Stimulated activated CD4-positive, alpha-beta T cell treated with anti-CD3 and anti-CD28 coated beads, Interleukin-4, amount 100 ng/mL, for 4 hours (primary cell): ENCODE measurements around the gene KHNYN.
A peak's percentile ranks its signal among the peaks of the same experiment; 100 is the strongest.

Source experiments
- DNase-seq, 2 experiments: peaks; one replicate each; pipeline ENCODE4 v3.0.0-alpha.2; 2020

The KHNYN gene

DNA sequence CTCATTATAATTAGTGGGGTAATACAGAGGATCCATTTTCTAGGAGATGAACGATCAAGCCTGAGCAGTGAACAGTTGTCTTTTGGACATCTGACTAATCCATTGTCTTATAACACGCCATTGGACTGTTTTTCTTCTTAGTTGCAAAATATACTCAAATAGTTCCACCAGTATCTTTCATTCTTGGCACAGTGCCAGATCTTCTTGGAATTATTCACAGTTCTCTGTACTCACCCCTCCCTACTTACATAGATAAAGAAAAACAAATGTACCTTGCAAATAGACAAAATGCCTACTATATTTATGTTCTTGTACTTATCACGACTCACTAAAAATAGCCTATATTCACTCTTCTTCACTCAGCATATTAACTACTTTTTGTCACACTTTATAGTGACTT, 4.0 kb upstream of the KHNYN start:
- DNase-seq: no peak

DNA sequence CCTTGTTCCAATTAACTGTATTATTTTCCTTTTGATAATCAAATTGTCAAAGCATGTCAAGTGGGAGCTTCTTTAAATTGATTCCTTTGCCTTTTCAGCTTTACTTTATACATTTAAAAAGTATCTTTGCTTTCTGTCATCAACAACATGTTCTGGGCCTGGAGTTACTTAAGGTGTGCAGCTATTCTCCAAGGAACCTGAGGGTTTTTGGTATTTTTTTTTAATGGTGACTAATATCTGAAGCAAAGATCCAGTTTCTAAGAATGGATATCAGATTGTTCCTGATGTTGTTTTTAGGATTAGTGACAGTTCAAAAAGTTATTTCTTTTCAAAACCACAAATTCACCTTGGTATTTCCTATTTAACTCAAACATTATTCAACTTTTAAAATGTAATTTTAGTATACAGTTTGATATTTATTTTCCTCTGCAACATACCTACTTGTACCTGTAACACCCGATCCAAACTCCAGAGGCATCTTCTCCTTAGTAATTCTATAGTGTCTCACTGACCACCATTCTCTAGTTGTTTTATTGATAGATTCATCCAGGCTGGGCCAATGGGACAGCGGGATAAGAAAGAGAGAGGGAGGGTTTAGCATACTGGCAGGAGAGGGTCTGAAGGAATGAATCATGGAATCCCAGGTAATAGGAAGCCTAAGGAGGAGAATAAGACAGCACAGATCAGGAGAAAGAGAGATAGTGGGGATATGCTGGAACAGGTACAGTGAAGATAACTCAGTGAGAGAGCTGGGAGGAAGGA, 3.4 kb upstream of the KHNYN start:
- no peak for DNase-seq

DNA sequence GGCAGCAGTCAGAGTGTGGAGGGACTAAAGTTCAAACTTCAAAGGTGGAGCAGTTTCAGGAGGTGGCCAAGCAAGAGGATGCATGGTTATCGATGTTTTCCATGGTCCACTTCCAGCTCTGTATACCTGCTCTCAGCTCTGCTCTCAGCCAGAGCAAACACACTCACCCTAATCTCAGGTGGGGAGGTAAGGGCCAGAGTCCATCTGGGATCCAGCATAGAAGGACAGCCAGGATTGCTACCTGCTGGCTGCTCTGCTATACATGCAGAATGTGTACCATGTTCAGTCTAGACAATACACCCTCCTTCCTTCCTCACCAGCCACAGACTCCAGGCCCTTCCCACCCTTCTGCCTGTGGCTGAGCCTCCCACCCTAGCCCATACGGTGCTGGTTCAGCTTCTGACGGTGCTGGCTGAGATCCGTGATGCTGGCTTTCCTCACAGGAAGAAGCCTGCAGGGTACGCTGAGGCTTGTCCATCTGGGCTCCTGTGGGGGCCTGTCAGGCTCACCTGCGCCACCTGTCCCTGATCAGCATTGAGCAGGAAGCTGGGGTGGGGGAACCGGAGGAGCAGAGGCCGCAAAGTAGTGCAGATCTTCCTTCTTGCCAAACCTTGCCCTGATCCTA, 2.7 kb upstream of the KHNYN start:
- DNase-seq: no peak

DNA sequence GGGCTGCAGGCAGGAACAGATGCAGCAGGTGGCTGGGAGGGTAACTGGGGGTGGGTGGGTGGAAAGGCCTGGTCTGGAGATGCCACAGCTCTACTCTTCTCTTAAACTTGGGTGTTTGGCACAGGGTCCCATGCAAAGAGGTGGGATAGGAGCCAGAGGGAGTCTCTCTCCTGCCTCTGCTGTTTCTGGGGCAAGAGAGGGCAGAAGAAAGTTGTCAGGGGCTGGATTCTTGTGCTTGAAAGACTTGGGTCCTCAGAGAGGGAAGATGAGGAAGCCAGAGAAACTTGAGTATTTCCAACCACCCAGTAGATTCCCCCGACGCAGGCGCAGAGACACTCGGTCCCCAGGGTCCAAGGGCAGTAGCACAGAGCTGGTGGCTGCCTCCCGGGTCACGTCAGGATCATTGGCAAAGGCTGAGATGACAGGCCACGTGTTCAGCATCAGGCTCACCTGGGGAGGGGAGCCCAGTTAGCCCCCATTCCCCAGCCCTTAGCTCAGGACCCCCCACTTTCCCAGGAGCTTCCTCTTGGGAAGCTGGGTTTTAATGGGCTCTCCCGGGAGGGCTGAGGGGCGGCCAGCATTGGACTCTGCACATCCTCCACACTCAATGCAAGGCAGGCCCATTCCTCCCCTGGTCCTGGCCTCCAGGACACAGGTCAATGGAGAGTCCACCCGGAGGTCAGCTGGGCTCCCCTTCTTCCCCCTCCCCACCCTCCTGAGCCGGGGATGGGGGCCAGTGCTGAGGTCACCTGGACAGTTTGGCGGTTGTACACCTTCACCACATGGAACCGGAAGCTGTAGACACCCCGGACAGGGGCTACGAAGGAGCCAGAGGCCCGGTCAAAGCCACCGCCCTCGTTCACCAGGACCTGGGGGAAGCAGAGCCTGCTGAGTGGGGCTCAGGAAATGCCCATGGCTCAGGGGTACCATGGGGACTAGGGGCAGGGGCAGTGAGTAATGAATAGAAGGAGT, 1.9 kb upstream of the KHNYN start:
- DNase-seq: no peak

DNA sequence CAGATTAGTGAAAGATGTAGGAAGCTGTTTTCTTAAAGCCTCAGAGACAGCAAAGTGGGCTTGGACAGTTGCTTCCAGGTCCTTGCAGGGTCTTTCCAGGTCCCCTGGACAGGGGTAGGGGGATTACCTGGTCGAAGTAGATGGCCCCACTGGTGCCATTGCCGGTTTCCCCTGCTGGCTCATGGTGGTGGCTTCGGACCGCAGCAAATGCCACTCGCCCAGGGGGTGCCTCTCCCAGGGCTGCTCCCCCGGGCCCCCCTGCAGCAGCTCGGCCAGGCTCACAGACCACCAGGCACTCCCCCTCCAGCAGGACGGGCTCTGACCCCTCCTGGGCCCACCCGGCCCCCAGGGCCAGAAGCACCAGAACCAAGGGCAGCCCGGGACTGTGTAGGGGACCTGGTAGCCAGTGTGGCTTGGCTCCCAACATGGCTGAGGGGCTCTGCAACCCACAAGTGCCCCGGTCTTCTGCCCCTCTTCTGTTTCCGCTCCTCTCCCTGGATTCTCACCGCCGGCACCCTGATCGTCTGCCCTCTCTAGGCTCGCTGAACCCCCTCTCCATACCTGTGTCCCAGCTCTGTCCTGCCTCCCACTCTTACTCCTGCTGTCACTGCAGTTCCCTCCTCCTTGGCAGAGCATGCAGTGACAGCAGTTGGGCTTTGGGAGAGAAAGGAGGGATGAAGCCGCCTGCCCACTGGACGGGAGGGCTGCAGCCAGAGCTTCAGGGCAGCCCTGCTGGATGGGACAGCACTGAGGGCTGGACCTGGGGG, 943 bp upstream of the KHNYN start:
- no peak for DNase-seq

DNA sequence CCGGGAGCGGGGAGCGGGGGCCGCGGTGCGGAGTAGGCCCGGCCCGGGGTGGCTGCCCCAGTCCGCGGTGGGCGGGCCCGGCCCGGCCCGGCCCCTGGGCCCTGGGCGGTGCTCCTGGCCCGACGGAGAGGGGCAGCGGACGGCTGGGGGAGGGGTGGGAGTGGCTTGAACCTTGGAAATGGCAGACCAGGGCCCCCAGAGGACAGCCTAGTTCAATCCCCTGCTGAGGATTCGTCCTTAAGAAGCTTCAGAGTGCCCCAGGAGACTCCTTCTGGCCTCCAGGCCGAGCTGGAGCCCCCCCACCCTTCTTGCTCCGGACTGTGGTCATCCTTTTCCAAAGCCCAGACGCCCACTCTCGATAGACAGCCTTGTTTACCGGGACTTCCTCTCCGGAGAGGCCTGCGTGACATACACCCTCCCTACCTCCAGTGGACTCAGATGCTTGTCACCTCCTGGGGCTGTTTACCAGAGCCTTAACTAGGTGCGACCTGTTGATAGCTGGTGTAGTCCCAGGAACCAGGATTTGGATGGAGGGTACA, 458 bp downstream of the KHNYN start:
- DNase-seq: peak; percentile 21 to 58

DNA sequence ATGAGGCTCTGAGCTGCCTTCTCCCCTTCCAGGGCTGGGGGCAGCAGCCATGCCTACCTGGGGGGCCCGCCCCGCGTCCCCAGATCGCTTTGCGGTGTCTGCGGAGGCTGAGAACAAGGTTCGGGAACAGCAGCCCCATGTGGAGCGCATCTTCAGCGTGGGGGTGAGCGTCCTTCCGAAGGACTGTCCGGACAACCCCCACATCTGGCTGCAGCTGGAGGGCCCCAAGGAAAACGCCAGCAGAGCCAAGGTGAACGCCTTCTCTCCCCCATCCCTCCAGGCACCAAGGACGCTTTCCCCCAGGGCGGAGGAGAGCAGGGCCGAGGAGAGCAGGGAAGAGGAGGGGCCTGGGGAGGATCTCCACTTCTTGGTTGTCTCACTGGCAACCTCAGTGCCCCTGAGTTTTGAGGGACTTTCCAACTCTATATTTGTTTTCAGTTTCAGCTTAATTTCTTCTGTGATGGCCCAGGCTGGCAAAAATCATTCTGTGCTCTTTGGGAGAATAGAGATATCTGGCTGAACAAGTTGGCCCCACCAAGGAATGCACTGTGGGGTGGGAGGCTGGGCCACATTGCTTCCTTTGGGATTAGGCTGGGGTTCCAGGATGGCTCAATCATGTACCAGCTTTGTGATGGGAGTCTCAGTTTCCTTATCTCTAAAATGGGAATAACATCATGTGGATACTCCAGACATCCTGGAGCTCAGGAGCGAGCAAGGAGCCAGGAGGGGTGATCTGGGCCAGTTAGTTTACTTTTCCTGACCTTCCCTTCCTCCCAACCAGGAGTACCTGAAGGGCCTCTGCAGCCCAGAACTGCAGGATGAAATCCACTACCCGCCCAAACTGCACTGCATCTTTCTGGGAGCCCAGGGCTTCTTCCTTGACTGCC, 1.2 kb downstream of the KHNYN start:
- DNase-seq: peak; percentile 64 to 65

DNA sequence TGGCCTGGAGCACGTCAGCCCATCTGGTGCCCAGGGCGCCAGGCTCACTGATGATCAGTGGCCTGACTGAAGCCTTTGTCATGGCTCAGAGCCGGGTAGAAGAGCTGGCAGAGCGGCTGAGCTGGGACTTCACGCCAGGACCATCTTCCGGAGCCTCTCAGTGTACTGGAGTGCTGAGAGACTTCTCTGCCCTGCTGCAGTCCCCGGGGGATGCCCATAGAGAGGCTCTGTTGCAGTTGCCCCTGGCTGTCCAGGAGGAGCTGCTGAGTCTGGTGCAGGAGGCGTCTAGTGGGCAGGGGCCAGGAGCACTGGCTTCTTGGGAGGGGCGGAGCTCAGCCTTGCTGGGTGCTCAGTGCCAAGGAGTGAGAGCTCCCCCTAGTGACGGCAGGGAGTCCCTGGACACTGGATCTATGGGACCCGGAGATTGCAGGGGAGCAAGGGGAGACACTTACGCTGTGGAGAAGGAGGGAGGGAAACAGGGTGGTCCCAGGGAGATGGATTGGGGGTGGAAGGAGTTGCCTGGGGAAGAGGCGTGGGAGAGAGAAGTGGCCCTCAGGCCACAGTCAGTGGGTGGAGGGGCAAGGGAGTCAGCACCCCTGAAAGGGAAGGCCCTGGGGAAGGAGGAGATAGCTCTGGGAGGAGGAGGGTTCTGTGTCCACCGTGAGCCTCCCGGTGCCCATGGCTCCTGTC, 2.0 kb downstream of the KHNYN start:
- DNase-seq: peak; percentile 83 to 85

DNA sequence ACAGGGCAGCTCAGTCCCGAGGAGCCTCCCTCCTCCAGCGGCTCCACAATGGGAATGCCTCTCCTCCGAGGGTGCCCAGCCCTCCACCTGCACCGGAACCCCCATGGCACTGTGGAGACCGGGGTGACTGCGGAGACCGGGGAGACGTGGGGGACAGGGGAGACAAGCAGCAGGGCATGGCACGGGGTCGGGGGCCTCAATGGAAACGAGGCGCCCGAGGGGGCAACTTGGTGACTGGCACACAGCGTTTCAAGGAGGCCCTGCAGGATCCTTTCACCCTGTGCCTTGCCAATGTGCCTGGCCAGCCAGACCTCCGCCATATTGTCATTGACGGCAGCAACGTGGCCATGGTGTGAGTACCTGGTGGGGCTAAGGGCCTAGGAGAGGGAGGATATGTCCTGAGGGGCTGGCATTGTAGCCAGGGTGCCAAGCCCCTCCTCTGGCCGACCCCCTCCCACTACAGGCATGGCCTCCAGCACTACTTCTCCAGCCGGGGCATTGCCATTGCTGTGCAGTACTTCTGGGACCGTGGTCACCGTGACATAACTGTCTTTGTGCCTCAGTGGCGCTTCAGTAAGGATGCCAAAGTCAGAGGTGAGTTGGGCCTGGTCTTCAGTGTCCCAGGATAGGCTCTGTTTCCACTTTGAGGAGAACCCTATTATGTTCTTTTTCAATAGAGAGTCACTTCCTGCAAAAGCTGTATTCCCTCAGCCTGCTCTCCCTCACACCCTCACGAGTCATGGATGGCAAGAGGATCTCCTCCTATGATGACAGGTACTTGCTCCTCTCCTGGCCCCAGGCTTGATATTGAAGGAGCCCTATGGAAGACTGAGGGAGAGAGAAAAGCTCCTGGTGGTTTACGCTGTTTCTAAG, 2.7 kb downstream of the KHNYN start:
- no peak for DNase-seq

DNA sequence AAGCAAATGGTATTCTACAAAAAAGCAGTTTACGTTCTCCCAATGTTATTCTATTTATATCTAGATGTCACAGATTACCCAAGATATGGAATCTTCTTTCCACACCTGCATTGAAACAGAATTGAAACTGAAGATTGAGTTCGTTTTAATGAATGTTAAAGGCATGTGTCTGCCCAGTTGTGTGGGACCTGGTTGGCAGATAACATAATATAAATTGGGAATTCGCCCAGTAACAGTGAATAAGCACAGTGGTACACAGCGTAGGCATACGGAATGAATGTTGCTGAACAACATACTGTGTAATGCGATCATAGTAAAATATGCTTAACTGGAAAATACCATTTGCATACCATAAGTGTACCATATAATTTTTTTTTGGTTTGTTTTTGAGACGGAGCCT, 4.3 kb downstream of the KHNYN start:
- DNase-seq: no peak

DNA sequence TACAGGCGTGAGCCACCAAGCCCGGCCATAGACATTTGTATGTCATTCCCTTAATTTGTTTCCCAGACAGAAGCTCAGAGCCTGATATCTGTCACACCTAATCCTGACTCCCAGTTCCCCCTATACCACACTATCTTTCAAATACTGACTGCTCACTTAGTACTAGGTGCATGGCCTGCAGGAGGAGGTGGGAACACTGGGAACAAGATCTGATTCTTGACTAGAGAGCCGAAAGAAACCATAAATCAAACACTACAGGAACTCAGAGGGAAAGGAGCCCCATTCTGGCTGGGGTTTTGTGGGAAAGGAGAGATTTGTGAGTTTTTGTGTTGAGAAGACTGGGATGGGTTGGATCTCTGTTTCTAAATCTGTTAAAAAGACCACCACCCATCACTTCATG, 4.9 kb downstream of the KHNYN start:
- DNase-seq: no peak

DNA sequence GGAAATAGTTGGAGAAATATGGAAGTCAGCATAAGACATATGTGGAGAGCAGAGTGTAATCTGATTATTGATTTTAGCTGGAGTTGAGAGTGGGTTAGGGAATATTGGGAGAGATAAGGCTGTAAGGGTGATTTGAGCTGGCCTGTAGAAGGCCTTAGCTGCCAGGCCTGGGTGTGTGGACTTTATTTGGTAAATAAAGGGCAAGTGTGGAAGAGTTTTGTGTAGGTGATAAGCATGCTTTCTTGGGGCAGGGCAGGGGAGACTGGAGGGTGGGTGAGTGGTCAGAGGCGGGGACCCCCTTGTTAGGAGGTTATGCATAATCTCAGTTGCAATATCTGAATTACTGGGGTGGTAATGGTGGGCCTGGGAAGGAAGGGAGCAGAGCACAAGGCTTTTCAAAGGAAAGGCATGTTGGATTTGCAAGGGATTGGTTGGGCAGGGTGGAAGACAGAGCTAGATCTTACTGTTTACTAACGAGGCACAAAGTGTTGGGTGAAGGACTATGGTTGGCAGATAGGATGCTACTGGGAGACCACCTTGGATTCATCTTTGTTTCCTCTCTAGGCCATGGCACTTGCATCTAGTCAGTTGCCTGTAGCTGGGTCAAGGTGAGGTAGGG, 5.5 kb downstream of the KHNYN start:
- no peak for DNase-seq

DNA sequence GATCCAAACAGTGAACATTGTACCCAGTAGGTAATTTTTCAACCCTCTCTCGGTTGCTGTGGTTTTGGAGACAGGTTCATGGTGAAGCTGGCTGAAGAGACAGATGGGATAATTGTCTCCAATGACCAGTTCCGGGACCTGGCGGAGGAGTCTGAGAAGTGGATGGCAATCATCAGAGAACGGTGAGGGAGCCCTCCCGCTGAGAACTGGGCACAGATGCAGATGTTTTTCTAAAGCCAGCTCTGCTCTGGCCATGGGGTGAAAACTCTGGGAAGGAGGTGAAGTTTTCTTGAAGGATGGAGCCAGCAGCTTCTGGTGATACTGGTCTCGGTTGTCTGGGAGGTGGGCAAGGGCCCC, 6.2 kb downstream of the KHNYN start:
- DNase-seq: no peak

DNA sequence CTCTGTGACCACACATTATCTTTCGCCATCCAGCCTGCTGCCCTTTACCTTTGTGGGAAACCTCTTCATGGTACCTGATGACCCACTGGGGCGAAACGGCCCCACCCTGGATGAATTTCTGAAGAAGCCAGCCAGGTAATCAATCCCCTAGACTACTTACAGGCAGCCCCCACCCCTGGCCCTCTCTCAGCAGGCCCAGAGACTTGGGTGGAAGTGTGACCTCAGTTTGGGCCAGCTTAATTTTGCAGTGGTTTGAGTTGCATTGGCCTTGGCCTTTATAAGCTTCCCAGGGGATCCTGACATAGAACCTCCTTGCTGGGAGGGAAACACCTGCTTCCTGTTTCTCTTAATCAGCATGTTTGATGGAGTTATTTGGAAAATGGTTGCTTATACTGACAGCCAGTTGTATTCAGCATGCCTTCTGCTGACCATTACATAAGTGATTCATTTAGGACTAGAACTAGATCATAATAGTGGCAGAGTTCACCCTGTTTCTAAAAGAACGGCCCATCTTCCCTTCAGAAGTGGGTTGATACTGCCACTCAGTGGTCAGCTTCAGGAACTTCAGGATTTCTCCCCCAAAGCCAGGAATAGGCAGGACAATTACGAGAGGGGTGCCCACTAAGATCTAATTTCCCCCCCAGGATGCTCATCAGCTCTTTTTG, 6.7 kb downstream of the KHNYN start:
- DNase-seq: peak in 1 of 2 experiments; percentile 28

DNA sequence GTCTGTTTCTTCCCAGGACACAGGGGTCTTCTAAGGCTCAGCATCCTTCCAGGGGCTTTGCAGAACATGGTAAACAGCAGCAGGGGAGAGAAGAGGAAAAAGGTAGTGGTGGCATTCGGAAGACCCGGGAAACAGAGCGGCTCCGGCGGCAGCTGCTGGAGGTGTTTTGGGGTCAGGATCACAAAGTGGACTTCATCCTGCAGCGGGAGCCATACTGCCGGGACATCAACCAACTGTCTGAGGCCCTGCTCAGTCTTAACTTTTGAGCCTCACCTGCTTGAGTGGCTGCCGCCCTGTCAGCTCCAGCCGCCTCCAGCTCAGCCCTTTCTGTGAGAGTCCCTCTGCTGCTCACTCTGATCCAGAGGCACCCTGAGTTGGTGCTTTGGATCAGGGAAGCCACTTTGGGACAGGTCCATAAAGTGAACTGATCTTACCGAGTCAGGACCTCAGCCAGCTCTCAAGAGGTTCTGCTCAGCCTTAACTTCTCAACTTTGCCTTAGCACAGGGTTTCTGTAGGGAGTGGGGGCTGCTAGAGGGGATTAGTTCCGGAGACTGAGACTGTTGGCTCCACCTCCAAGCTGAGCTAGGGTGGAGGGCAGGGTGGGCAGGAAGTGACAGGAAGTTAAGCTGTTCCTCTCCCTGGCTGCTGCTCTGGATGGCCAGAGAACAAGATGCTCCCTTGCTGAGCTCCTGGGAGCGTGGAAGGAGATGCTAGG, 7.4 kb downstream of the KHNYN start:
- DNase-seq: no peak

DNA sequence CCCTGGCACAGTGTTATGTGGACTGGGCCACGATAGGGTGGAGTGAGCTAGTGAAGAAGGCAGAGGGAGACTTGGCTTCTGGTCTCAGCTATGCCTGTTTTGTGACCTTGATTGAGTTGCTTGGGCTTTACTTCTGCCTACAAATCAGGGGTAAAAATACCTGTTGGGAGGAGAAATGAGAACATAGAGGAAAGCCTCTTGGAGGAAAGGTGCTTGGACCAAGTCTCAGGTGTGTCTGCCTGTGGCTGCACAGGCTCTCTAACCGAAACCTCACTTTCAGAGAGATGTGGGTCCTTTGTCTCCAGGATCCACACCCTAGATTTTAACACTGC, 7.9 kb downstream of the KHNYN start:
- no peak for DNase-seq

DNA sequence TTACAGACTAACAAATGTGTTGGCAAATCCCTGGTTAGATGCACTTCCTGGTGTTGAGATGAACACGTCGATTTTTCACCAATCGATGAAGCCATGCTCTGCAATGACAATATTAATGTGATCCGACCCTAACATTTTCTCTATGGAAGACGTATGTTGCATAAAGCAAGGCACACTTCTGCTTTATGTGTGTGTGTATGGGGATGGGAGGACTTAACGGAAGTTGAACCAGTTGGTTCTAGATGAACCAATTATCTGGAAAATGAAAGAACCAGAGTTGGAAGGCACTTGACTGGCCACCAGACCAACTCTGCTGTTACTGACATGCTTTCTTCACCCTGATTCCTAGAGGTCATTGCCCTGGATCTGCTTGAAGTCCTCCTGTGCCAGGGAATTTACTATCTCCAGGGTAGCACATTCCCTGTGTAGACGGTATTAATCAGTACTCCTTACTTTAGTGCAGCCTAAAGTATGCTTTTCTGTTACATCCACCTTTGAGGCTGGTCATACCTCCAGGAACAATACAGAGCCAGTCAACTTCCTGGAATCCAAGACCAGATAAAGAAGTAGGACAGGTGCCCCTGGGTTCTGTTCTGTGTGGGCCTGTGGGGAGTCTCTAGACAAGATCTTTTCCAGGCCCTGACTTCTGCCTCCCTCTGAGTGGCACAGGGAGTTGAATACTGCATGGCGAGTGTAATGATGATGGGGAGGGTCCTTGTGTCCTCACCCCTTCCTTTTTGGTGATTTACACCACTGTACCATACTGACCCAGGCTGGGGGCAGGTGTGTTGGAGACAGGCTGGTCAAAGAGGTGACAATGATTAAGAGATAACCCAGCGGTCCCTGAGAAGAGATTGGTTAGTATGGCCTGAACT, 8.7 kb downstream of the KHNYN start:
- DNase-seq: no peak
